Brain microvascular endothelial cell (primary cell): ENCODE data around the gene STOX2.

Source experiments
- DNase-seq: peaks from one replicate; pipeline ENCODE4 v3.0.0-alpha.2; 2020
- H3K27ac ChIP-seq: fragments of 250-450 bp; sonication (Bioruptor Pico); 2 replicates; pipeline ENCODE4 v1.5.1; 2020; ENCODE audit warnings: mild to moderate bottlenecking, moderate library complexity
- H3K27me3 ChIP-seq: fragments of 250-450 bp; sonication (Bioruptor Pico); replicated peaks from 2 replicates; pipeline ENCODE4 v1.5.1; 2020; ENCODE audit warnings: mild to moderate bottlenecking
- H3K36me3 ChIP-seq: fragments of 250-450 bp; sonication (Bioruptor Pico); replicated peaks from 2 replicates; pipeline ENCODE4 v1.5.1; 2020; ENCODE audit warnings: mild to moderate bottlenecking
- H3K4me3 ChIP-seq: 2 replicates; pipeline ENCODE4 v1.5.1; 2011; ENCODE audit warnings: low read depth, mild to moderate bottlenecking, control low read depth, low read length, moderate library complexity
- CTCF ChIP-seq: IDR thresholded peaks from 2 replicates; pipeline ENCODE4 v1.5.1; 2011; ENCODE audit warnings: low read depth, mild to moderate bottlenecking, moderate library complexity, low read length, control low read depth, inconsistent platforms; ENCODE audit errors: missing control alignments
- in situ Hi-C: cut with HindIII; loops from 2 replicates; pipeline ENCODE4 v1.10.0; 2017; ENCODE audit warnings: low sequenced_read_pairs, low pct_ligation_motif_present

The STOX2 gene

GRCh38 chr4:183872531-183872930 lies 32.6 kb upstream of the STOX2 start:
- H3K27me3 ChIP-seq, result no peaks in the 10 kb centered on the region
- TF ChIP-seq CTCF, result no peak
- no peak for DNase-seq
- H3K36me3 ChIP-seq, result no peaks in the 10 kb centered on the region
- H3K27ac ChIP-seq, result no peak overlapping the region
- in situ Hi-C loops, result no loop called here
- no peak overlapping the region for H3K4me3 ChIP-seq

GRCh38 chr4:183873409-183874185 lies 31.5 kb upstream of the STOX2 start:
- H3K27ac ChIP-seq, result no peak overlapping the region
- H3K4me3 ChIP-seq, result no peak overlapping the region
- no peak for TF ChIP-seq CTCF
- H3K27me3 ChIP-seq, result no peaks in the 10 kb centered on the region
- no peak for DNase-seq
- in situ Hi-C loops, result no loop called here
- no peaks in the 10 kb centered on the region for H3K36me3 ChIP-seq

- H3K27me3 ChIP-seq, result no peaks in the 10 kb centered on the region
- H3K36me3 ChIP-seq, result no peaks in the 10 kb centered on the region
- no peak for TF ChIP-seq CTCF
- DNase-seq, result no peak
- in situ Hi-C loops, result no loop called here
- no peak overlapping the region for H3K27ac ChIP-seq
- no peak overlapping the region for H3K4me3 ChIP-seq
These were observed 29.8 kb upstream of the STOX2 start for GRCh38 chr4:183875251-183875825.

- peak; percentile 70 for DNase-seq
- peak overlapping the region; percentile 53 for H3K4me3 ChIP-seq
These were observed 28.7 kb upstream of the STOX2 start for GRCh38 chr4:183876268-183876934.

GRCh38 chr4:183878251-183878970 lies 26.7 kb upstream of the STOX2 start:
- no peak for TF ChIP-seq CTCF
- Histone ChIP-seq H3K36me3 (no peaks in the 10 kb centered on the region), H3K4me3 (no peak overlapping the region), H3K27ac (no peak overlapping the region), H3K27me3 (no peaks in the 10 kb centered on the region)
- DNase-seq, result no peak
- in situ Hi-C loops, result no loop called here

More at GRCh38 chr4:183876268-183876934, 28.7 kb upstream of the STOX2 start:
- Histone ChIP-seq H3K36me3 (no peaks in the 10 kb centered on the region), H3K27me3 (no peaks in the 10 kb centered on the region), H3K27ac (no peak overlapping the region)
- in situ Hi-C loops, result no loop called here
- TF ChIP-seq CTCF, result no peak
